HepG2 (cell line): ENCODE measurements around the gene RLN3. TPM values are rescaled to one million over a fixed set of nuclear protein-coding genes. Genes with fewer than 3 reads are reported as not detected.

Source experiments
- AGO2 ChIP-seq: fragments of 200-400 bp; formaldehyde crosslinking; optimal IDR thresholded peaks from 2 replicates; pipeline ENCODE3; 2017; ENCODE audit warnings: mild to moderate bottlenecking, low read depth, low read length, moderate library complexity
- MEF2D ChIP-seq: sonication (generic); formaldehyde crosslinking; IDR thresholded peaks from 2 replicates; pipeline ENCODE4 v1.5.1; 2020; ENCODE audit warnings: mild to moderate bottlenecking, missing genetic modification reagents
- PAXIP1 ChIP-seq: sonication (generic); formaldehyde crosslinking; conservative IDR thresholded peaks from 2 replicates; pipeline ENCODE4 v1.4.0; 2020; ENCODE audit warnings: mild to moderate bottlenecking, missing genetic modification reagents, moderate library complexity
- RBFOX2 ChIP-seq: fragments of 200-400 bp; formaldehyde crosslinking; IDR thresholded peaks from 2 replicates; pipeline ENCODE4 v1.6.1; 2017; ENCODE audit warnings: low read depth, mild to moderate bottlenecking, low read length
- SNAPC4 ChIP-seq: sonication (generic); formaldehyde crosslinking; IDR thresholded peaks from 2 replicates; pipeline ENCODE4 v1.4.0; 2020; ENCODE audit warnings: mild to moderate bottlenecking, missing genetic modification reagents
- ZBTB20 ChIP-seq: sonication (generic); formaldehyde crosslinking; IDR thresholded peaks from 2 replicates; pipeline ENCODE4 v1.8.1; 2023; ENCODE audit warnings: missing genetic modification reagents, low read depth, mild to moderate bottlenecking, borderline replicate concordance
- ZBTB7B ChIP-seq: sonication (generic); formaldehyde crosslinking; IDR thresholded peaks from 2 replicates; pipeline ENCODE4 v1.4.0; 2020; ENCODE audit warnings: missing genetic modification reagents
- ZNF235 ChIP-seq: sonication (generic); formaldehyde crosslinking; IDR thresholded peaks from 2 replicates; pipeline ENCODE4 v1.8.1; 2023; ENCODE audit warnings: mild to moderate bottlenecking, missing genetic modification reagents, borderline replicate concordance
- ZNF3 ChIP-seq: IDR thresholded peaks from 2 replicates; pipeline ENCODE4 v1.7.0; 2017; ENCODE audit warnings: inconsistent platforms
- ZNF446 ChIP-seq: sonication (generic); formaldehyde crosslinking; IDR thresholded peaks from 2 replicates; pipeline ENCODE4 v1.5.0; 2020; ENCODE audit warnings: mild to moderate bottlenecking, missing genetic modification reagents
- polyA plus RNA-seq, 8 experiments: library from polyadenylated mRNA; depleted of rRNA in 3 of 8; stranded (reverse) in 7 of 8; unstranded in 1 of 8; fragments of >200 nt; fragmentation: Illumina TruSeq in 4 of 8; extraction: Trizol in 4 of 8; gene quantifications; 2 replicates each; pipeline versions ENCODE4 v1.2.1 to v1.2.3, GENCODE V29; 2011 to 2016; ENCODE audit warnings: low read depth in 4 of 8, missing spikeins in 1 of 8, mixed read lengths in 1 of 8; ENCODE audit not compliant: insufficient read depth in 1 of 8
- total RNA-seq, 5 experiments: library from RNA; depleted of rRNA; stranded (reverse); fragments of >200 nt; fragmentation: Illumina TruSeq; extraction: Trizol; gene quantifications; 2 replicates each; pipeline ENCODE4 v1.2.3, GENCODE V29; 2016; ENCODE audit warnings: low read depth in 1 of 5
- TF ChIP-seq, protein P1 (sequence below): sonication (generic); formaldehyde crosslinking; IDR thresholded peaks from 2 replicates; pipeline ENCODE4 v1.5.0; 2020; ENCODE audit warnings: missing genetic modification reagents
- TF ChIP-seq, protein P2 (sequence below): sonication (generic); formaldehyde crosslinking; IDR thresholded peaks from 2 replicates; pipeline ENCODE4 v1.4.0; 2020; ENCODE audit warnings: missing genetic modification reagents

RLN3 gene
- total and polyA plus RNA-seq, 2 of the 13 experiments (the other 11 are each of a cell fraction or from before 2014, with no cell fraction given) = not detected

DNA sequence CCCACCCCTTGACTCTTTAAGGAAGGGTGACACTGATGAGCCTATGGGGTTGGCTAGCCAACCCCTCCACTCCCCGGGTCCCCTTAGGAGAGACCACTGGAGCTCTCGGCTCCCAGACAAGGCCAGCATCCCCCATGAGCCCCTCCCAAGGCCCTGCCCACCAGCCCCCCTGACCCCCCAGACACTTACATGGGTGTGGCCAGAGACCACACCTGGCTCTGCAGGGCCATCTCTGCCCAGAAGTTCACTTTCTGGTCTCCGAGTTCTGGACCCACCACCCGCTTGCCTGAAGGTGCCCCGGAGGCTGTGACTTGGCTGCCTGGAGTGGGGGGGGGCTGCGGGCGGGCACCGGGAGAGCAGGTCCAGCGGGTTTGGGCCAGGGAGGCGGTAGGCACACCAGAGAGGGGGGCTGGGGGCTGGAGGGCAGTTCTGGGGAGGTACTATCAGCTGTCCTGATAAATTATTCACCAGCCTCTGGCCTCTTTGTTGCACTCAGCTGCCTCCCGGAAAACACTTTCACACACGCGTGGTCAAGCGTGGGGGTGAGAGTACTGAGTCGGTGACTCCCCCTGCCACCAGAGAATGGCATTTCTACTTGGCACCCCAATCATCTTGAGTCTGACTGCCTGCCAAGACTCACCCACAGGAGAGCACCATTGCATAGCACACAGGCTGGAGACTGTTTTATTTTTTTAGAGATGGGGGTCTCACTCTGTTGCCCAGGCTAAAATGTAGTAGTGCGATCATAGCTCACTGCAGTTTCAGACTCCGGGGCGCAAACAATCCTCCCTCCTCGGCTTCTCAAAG, 34.0 kb downstream of the RLN3 start, which contains the start of gene PALM3 (continued):
- TF ChIP-seq SNAPC4 (CRISPR knock-in tag) (0 out of 2 replicates have a peak, but pooled peaks have one; percentile 24), MEF2D (CRISPR knock-in tag) (peak; percentile 53; the same call in 1 of the 2 replicates), PAXIP1 (CRISPR knock-in tag) (peak; percentile 64), ZBTB20 (no peak; the same call in 1 of the 2 replicates), ZNF3 (CRISPR knock-in tag) (0 out of 2 replicates have a peak, but pooled peaks have one; percentile 43), AGO2 (peak; percentile 52), RBFOX2 (peak; percentile 54; the same call in 1 of the 2 replicates), ZNF446 (CRISPR knock-in tag) (no peak), ZBTB7B (peak; percentile 16; the same call in 1 of the 2 replicates), ZNF235 (CRISPR knock-in tag) (no peak)
- TF ChIP-seq, protein P1, sequence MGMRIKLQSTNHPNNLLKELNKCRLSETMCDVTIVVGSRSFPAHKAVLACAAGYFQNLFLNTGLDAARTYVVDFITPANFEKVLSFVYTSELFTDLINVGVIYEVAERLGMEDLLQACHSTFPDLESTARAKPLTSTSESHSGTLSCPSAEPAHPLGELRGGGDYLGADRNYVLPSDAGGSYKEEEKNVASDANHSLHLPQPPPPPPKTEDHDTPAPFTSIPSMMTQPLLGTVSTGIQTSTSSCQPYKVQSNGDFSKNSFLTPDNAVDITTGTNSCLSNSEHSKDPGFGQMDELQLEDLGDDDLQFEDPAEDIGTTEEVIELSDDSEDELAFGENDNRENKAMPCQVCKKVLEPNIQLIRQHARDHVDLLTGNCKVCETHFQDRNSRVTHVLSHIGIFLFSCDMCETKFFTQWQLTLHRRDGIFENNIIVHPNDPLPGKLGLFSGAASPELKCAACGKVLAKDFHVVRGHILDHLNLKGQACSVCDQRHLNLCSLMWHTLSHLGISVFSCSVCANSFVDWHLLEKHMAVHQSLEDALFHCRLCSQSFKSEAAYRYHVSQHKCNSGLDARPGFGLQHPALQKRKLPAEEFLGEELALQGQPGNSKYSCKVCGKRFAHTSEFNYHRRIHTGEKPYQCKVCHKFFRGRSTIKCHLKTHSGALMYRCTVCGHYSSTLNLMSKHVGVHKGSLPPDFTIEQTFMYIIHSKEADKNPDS (CRISPR knock-in tag) = no peak
- TF ChIP-seq, protein P2, sequence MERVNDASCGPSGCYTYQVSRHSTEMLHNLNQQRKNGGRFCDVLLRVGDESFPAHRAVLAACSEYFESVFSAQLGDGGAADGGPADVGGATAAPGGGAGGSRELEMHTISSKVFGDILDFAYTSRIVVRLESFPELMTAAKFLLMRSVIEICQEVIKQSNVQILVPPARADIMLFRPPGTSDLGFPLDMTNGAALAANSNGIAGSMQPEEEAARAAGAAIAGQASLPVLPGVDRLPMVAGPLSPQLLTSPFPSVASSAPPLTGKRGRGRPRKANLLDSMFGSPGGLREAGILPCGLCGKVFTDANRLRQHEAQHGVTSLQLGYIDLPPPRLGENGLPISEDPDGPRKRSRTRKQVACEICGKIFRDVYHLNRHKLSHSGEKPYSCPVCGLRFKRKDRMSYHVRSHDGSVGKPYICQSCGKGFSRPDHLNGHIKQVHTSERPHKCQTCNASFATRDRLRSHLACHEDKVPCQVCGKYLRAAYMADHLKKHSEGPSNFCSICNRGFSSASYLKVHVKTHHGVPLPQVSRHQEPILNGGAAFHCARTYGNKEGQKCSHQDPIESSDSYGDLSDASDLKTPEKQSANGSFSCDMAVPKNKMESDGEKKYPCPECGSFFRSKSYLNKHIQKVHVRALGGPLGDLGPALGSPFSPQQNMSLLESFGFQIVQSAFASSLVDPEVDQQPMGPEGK (CRISPR knock-in tag) = peak; percentile 0
